ENCODE data around the gene PDE6G.

The PDE6G gene

GRCh38 chr17:81687770-81688541, 31.6 kb upstream of the PDE6G start:
- no peak overlapping the region for H3K4me3 ChIP-seq (ENCODE audit: low read length)
- no peak for TF ChIP-seq CTCF (IDR thresholded peaks at IDR 0.05; ENCODE audit: insufficient read depth, low read depth, low read length, missing control alignments)
- no peak for DNase-seq (ENCODE audit: low read depth)

GRCh38 chr17:81686614-81687013, 30.3 kb upstream of the PDE6G start:
- H3K4me3 ChIP-seq (ENCODE audit: low read length), result no peak overlapping the region
- TF ChIP-seq CTCF (IDR thresholded peaks at IDR 0.05; ENCODE audit: insufficient read depth, low read depth, low read length, missing control alignments), result no peak
- no peak for DNase-seq (ENCODE audit: low read depth)

GRCh38 chr17:81685108-81685507, 28.8 kb upstream of the PDE6G start:
- DNase-seq (ENCODE audit: low read depth), result peak; percentile 92

GRCh38 chr17:81684442-81684911, 28.1 kb upstream of the PDE6G start:
- TF ChIP-seq CTCF (IDR thresholded peaks at IDR 0.05; ENCODE audit: insufficient read depth, low read depth, low read length, missing control alignments), result no peak
- H3K4me3 ChIP-seq (ENCODE audit: low read length), result peak overlapping the region; percentile 77
- peak; percentile 27 for DNase-seq (ENCODE audit: low read depth)

More at GRCh38 chr17:81685108-81685507, 28.8 kb upstream of the PDE6G start:
- peak overlapping the region; percentile 77 for H3K4me3 ChIP-seq (ENCODE audit: low read length)
- no peak for TF ChIP-seq CTCF (IDR thresholded peaks at IDR 0.05; ENCODE audit: insufficient read depth, low read depth, low read length, missing control alignments)

GRCh38 chr17:81683584-81684441, 27.5 kb upstream of the PDE6G start, which contains the start of the genes ARL16 and HGS:
ARL16 (minus strand) TSS chr17:81683797; CDS start chr17:81683753, 44 bp downstream.
HGS (plus strand) TSS chr17:81684011; CDS start chr17:81684067, 56 bp downstream.
- peak; percentile 99 for DNase-seq (ENCODE audit: low read depth)

GRCh38 chr17:81683208-81683583, 26.9 kb upstream of the PDE6G start:
- no peak for TF ChIP-seq CTCF (IDR thresholded peaks at IDR 0.05; ENCODE audit: insufficient read depth, low read depth, low read length, missing control alignments)
- DNase-seq (ENCODE audit: low read depth), result no peak
- H3K4me3 ChIP-seq (ENCODE audit: low read length), result peak overlapping the region; percentile 77

More at GRCh38 chr17:81683584-81684441, 27.5 kb upstream of the PDE6G start, which contains the start of the genes ARL16 and HGS:
- H3K4me3 ChIP-seq (ENCODE audit: low read length), result peak within 1 kb of the TSS; percentile 77
- no peak for TF ChIP-seq CTCF (IDR thresholded peaks at IDR 0.05; ENCODE audit: insufficient read depth, low read depth, low read length, missing control alignments)

Measured in epithelial cell of esophagus (primary cell).